NCI-H146 treated with DMSO at 0.1 percent for 48 hours (cell line): ENCODE results near the gene PGGHG.
"Not testable (repeated sequence)": the region's sequence is repeated elsewhere in the genome, so short reads cannot be mapped to it uniquely, and the experiment has no call there.

Experiments
- DNase-seq: peaks from one replicate; lab custom pipeline; 2025; ENCODE audit not compliant: unreplicated experiment; lab: John Stamatoyannopoulos, UW

The PGGHG gene

GRCh38 chr11:296171-297050 lies 7.5 kb downstream of the PGGHG start:
- DNase-seq: no peak

- DNase-seq: no peak
Measured at GRCh38 chr11:297051-297585, 8.2 kb downstream of the PGGHG start.

GRCh38 chr11:297586-298405 lies 8.9 kb downstream of the PGGHG start:
- DNase-seq: no peak

GRCh38 chr11:298406-299065 lies 9.6 kb downstream of the PGGHG start:
- no peak for DNase-seq

GRCh38 chr11:299081-299891 lies 10.4 kb downstream of the PGGHG start, which contains the start of gene IFITM5:
Gene IFITM5 (minus strand): TSS chr11:299526. CDS start chr11:299490, 36 bp downstream.
- DNase-seq: no peak

- DNase-seq: no peak
Measured at GRCh38 chr11:299951-300735, 11.2 kb downstream of the PGGHG start.

GRCh38 chr11:303363-303762 lies 14.4 kb downstream of the PGGHG start:
- no peak for DNase-seq

- no peak for DNase-seq
Measured at GRCh38 chr11:304061-304506, 15.2 kb downstream of the PGGHG start.

- peak; percentile 45 for DNase-seq
Measured at GRCh38 chr11:304915-305843, 16.3 kb downstream of the PGGHG start.

- no peak for DNase-seq
Measured at GRCh38 chr11:305844-306211, 16.9 kb downstream of the PGGHG start.

- no peak for DNase-seq
Measured at GRCh38 chr11:306645-307371, 17.9 kb downstream of the PGGHG start.

- not testable (repeated sequence) for DNase-seq
Measured at GRCh38 chr11:307766-308708, 19.1 kb downstream of the PGGHG start, which contains the start of gene IFITM2. Gene IFITM2 (plus strand): TSS chr11:307816. CDS start chr11:308193, 377 bp downstream.

GRCh38 chr11:308740-309665 lies 20.1 kb downstream of the PGGHG start:
- not testable (repeated sequence) for DNase-seq

GRCh38 chr11:309979-310572 lies 21.1 kb downstream of the PGGHG start:
- not testable (repeated sequence) for DNase-seq
